T1000 (cell line): Measurements from ENCODE around the gene ZNF3.

Experiments used
- DNase-seq: peaks from one replicate; lab custom pipeline; 2025; ENCODE audit warnings: mixed read lengths; lab: John Stamatoyannopoulos, UW

The ZNF3 gene

DNA sequence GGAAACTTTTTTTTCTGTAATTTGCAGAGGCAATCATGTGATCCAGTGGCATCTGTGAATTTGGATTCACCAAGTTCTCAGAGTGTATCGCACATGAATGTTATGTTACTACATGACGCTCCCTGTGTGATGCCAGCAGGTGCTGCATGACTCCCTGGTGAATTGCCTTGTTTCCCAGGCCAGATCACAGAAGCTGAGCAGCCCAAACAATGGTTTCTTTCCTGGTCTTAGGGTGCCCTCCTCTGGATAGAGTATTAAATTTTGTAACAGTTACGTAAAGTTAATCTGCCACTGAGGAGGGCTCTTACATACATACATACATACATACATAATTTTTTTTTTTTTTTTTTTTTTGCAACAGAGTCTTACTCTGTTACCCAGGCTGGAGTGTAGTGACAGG, 28.3 kb downstream of the ZNF3 start:
- DNase-seq: no peak

DNA sequence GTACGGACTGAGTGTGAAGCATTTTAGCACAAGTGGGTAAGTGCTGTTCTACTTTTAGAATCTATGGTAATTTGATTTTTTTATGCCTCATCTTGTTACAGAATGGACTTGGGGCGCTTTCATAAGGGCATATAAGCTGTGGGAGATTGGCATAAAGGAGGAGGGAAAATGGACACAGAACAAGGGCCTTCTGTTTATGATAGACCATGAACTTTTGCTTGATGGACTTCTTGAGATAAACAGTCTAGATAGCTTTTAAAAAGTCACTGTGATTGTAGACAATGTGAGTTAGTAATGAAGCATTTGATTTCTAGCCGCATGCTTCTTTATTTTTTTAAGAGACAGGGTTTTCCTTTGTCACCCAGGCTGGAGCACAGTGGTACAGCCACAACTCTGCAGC, 29.9 kb downstream of the ZNF3 start:
- DNase-seq: no peak

DNA sequence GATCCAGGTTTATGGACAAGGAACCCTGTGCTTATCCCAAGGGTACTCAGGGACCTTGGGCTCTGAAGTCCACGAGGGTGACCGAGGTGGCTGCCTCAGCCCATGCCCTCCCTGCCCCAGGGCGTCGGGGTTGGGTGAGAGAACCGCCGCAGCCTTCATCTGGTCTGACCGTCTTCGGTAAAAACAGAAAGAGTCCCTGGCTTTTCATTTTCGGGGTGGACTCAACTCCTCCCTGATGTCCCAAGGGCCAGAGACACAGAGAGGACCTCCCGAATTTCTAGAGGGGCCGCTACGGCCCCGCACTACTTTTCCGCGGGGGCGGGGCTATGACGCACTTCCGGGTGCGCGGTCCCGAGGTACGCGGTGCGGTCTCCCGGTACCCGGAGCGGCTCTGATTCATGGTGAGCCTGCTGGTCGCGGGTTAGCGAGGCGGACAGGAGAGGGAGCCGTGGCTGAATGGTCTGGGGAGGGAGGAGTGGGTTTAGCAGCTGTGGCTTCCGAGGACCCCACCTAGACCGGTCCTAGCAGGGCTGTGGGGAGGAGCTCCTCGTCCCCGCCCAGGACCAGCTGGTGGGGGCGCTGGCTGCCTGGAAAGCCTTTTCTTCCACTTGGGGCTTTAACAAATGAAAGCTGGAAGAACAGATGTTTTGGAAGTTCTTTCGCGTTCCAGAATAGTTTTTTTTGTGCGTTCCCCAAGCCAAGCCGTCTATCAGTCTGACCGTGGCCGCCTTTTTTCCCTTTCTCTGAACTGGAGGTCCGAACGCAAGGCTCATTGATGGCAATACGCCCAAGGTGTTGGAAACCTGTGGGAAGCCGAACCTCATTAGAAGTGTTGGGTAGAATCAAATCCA, 31.9 kb downstream of the ZNF3 start, which contains the start of gene ZSCAN21:
ZSCAN21 (plus strand) TSS at position 334 of the 851 bp plus-strand sequence. CDS start 7,233 bp downstream, outside the sequence.
- DNase-seq: peak; percentile 64

DNA sequence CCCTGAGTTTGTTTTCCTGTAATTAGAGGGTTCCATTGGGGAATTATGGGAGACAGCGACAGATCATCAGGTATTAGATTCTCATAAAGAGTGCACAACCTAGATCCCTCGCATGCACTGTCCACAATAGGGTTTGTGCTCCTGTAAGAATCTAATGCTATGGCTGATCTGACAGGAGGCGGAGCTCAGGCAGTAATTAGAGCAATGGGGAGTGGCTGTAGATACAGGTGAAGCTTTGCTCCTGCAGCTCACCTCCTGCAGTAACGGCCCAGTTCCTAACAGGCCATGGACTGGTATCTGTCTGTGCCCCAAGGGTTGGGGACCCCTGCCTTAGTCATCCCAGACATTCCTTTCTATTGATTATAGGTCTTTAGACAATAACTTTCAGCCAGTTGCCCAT, 32.8 kb downstream of the ZNF3 start:
- DNase-seq: no peak

DNA sequence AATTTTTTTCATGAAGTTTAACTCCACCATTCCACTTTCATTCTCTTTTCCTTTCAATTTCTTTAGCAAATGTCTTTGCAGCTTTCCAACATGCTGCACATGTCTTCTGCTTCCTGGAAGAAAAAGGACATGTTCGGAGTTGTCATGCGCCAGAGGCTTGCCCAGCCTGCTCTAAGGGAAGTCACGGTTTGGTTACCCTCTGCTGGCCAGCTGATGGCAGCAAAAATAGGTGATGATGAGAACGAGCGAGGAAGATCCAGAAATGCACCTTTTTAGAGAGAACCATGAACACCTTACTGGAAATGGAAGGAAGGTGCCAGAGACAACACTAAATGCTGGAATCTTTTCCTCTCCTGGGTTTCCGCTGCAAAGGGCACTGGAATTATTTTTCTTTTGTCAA, 36.8 kb downstream of the ZNF3 start:
- DNase-seq: no peak

DNA sequence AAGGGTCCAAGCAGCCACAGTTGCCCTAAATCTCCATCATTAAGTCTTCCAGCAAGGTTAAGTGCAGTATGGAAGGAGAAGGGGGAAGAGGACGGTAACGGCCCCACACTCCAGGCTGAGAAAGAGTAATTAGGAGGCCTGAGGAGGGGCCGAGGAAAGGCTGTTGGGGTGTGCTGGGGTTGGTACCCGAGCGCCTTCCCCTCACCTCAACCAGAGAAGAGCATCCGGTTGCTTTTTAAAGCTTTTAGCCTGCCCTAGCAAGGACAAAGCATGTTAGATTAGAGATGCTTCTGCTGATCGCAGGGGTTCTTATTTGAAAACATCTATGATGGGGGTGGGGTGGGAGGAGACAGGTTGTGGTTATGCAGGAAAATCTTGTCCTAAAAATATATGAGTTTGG, 40.9 kb downstream of the ZNF3 start:
- DNase-seq: no peak

DNA sequence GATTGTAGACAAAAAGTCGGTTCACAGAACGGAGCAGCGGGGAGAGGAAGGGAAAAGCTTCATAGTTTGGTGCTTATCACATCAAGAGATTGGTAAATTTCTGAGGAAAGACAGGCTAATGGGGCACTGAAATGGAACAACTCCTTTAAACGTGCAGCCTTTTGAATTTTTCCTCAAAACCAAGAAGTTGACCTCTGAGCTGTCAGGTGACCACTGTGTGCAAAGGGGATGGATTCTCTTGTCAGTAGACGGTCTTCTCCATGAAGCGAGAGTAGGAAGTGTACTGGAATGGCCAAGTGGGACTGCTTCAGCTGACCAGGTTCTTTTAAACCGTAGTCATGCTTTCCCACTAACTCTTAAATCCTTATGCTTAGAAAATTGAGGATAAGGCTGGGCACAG, 43.2 kb downstream of the ZNF3 start:
- no peak for DNase-seq

DNA sequence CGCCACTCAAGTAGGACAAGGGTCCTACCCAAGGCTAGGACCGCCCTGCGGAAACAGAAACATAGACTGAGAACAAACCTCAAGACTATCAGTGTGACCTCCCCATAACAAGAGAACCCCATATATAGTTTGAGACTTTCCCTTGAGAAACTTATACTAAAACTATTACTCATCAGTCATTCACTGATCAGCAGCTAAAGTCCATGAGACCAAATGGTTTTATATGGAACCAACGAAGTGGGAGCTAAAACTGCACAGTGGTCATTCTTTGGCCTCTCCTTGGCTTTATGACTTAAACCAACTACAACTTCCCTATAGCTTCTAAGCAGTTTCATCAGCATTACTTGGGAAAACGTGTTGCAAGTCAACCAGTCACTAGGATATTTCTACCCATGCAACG, 45.6 kb downstream of the ZNF3 start:
- DNase-seq: no peak

DNA sequence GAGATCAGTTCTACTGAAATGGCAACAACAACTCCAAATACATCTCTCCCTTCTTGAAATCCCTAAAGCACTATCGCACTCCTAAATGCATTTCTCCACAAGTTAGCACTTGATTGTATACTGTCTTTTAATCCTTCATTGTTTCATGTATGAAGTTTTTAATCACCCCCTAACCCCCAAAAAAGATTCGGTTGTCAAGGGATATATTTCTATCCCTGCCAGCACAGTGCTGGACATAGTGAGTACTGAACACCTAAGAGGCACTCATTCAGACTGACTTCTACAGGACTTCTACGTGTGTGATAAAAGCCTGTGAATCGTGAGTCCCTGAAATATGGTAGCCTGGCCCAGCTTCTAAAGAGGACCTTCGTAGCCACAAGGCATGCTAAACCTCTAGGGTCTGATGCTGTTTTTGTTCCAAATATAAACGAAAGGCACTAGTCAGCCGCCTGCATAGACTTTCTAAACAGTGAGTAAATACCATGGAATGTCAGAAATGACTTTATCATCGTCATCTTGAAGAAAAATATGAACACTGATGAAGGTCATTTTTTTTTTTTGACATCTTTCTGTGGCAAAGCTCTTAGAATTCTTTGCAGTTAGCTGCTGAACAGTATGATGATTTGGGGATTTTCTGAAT, 46.5 kb downstream of the ZNF3 start:
- no peak for DNase-seq

DNA sequence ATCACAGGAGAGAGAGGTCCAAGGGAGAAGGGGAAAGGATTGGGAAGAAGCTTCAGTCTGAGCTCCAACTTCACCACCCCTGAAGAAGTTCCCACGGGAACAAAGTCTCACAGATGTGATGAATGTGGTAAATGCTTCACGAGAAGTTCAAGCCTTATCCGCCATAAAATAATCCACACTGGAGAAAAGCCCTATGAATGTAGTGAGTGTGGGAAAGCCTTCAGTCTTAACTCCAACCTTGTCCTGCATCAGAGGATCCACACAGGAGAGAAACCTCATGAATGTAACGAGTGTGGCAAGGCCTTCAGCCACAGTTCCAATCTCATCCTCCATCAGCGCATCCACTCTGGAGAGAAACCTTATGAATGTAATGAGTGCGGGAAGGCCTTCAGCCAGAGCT, 48.0 kb downstream of the ZNF3 start:
- no peak for DNase-seq

DNA sequence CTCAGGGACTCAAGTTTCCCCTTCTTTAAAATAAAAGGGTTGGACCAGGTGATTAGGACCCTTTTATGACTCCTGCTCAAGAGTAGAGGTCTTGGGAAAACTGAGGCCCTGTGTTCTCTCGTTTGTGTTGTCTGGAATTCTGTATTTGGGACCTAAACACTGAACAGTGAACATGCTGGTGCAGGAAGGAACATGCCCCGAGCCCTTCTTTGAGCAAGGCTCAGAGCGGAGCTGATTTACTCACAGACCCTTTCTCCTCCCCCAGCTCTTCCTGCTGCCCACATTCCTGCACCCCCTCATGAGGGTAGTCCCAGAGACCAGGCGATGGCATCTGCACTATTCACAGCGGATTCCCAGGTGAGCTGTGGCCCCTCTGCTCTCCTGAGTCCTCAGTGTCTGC, 51.9 kb downstream of the ZNF3 start:
- DNase-seq: no peak

DNA sequence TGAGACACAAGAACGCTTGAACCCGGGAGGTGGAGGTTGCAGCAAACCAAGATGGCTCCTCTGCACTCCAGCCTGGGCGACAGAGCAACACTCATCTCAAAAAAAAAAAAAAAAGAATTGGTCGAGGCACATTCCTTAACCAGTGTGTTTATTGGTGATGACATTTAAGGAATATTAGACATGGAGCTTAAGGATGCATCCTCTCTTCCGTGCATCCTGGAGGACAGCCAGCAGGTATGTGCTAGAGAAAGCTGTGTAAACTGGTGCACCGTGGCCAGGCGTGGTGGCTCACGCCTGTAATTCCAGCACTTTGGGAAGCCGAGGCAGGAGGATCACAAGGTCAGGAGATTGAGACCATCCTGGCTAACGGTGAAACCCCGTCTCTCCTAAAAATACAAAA, 54.3 kb downstream of the ZNF3 start:
- no peak for DNase-seq

DNA sequence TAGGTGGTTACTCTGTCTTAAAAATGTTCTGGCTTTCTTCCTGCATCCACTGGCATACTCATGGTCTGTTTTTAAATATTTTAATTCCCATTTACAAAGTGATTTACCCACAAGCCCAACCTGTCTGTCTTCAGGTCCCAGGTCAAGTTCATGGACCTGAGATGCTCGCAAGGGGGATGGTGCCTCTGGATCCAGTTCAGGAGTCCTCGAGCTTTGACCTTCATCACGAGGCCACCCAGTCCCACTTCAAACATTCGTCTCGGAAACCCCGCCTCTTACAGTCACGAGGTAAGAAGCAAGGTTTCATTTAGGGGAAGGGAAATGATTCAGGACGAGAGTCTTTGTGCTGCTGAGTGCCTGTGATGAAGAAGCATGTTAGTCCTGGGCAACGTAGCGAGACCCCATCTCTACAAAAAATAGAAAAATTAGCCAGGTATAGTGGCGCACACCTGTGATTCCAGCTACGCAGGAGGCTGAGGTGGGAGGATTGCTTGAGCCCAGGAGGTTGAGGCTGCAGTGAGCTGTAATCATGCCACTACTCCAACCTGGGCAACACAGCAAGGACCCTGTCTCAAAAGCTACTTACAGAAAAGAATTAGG, 57.4 kb downstream of the ZNF3 start:
- DNase-seq: no peak

DNA sequence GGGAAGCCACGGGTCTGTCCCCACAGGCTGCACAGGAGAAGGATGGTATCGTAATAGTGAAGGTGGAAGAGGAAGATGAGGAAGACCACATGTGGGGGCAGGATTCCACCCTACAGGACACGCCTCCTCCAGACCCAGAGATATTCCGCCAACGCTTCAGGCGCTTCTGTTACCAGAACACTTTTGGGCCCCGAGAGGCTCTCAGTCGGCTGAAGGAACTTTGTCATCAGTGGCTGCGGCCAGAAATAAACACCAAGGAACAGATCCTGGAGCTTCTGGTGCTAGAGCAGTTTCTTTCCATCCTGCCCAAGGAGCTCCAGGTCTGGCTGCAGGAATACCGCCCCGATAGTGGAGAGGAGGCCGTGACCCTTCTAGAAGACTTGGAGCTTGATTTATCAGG, 58.0 kb downstream of the ZNF3 start:
- no peak for DNase-seq

DNA sequence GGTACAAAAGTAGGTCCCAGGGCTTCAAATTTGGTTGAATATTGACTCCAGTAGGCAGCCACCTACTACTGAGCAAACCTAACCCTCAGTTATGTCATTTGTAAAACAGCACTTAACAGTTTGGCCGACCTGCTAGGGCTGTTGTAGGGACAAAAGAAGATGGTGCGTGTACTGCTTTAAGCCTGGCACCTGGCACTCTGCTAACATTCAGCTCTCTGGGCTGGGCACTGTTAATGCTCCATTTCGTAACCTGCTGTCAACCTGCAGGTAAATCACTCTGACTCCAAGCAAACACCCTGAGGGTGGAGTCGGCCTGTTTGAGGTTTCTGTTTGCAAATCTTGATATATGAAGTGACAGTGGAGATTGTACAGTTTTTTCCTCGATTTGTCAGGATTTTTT, 58.9 kb downstream of the ZNF3 start:
- DNase-seq: no peak

DNA sequence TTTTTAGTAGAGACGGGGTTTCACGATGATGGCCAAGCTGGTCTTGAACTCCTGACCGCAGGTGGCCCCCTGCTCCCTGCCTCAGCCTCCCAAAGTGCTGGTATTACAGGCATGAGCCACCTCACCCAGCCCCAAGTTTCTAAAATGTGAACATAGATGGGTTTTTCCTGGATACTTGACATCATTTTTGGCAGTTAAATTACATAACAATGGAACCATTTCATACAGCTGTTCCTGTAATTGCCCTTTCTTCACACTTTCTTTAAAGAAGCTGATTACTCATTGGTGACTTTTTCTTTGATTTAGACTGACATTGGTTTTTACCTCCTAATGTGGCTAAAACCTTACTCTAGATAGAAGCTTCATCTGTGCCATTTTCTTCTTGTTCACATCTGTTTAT, 60.2 kb downstream of the ZNF3 start:
- no peak for DNase-seq
